Measurements from ENCODE around the gene RNF112.
"Not testable (repeated sequence)": the region's sequence is repeated elsewhere in the genome, so short reads cannot be mapped to it uniquely, and the experiment has no call there.

Gene RNF112

DNA sequence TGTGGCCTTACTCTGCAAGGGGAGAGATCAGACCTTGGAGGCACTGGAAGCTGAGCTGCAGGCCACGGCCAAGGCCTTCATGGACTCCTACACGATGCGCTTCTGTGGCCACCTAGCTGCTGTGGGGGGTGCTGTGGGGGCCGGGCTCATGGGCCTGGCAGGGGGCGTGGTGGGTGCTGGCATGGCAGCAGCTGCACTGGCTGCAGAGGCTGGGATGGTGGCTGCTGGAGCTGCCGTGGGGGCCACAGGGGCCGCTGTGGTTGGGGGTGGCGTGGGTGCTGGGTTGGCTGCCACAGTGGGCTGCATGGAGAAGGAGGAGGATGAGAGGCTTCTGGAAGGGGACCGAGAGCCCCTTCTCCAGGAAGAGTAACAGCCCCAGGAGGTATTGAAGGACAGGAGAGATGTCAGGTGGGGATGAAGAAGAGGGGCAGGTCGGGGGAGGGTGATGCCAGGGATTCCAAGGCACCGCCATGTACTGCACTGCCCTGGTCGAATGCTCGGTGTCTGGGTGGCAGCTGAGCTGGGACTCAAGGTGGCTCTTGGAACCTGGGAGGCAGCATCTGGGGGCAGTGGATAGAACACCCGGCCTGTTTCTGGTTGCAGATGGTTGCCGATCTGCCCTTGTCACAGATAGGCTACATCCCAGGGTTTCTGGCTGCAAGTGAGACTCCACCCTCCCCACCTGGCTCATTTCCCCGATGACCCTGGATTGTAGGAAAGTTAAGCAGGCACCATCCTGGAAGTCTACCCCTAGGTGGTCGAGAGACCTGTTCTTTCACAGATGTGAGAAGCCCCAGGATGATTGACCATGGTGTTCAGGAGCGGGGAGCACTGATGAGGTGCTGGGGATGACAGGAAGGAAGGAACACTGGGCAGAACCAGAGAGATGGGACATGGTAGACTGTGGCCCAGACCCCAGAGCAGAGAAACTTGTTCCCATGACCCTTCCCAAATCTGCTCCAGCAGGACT is 5.1 kb downstream of the RNF112 start:
- DNase-seq = no peak

DNA sequence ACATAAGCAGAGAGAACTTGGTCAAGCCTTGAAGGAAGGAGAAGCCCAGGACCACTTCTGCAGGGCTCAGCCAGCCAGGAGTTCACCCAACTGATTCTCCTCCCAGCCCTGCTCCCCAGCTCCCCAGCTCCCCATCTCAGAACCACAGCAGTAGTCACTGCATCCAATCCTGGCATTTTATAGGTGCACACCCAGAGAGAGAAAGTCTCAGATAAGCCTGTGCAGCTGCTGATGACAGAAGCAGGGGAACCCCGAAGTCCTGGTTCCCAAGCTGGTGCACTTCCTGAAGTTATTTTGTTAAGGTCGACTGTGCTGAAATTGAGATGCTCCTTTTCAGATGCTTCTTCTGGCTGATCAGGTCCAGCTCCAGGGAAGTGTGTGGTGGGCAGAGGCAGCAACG is 6.6 kb downstream of the RNF112 start:
- no peak for DNase-seq

DNA sequence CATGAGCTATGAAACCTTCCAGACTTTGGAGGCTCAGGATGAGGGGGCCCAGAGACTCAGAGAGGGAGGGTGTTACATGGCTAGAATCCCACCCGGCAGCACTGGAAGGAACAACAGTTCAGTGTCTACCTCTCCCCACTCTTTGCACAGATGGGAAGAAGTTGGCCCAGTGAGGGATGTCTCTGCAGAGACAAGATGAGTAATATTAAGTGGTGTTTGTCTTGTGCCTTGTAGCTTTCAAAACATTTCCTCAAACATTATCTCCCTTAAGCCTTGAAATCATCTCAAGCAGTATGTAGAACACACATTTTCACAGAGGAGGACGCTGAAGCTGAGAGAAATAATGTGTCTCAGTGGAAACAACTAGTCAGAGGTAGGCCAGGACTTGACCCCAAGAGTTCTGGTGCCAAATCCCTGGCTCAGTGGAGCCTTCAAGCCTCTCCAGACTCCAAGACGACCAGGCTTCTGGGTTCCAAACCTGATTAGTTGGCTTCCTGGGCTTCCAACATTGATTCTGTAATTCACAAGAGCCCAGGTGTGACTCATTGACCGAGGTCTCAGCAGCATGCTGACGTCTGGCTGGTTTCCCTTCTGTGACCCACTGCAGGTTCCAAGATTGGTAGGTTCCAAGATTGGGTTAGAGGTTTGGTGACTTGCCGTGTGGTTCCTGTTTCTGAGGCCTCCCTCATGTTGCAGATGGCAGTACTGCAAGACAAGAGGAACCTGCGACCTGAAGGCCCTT is 7.4 kb downstream of the RNF112 start:
- peak; percentile 78 for DNase-seq

DNA sequence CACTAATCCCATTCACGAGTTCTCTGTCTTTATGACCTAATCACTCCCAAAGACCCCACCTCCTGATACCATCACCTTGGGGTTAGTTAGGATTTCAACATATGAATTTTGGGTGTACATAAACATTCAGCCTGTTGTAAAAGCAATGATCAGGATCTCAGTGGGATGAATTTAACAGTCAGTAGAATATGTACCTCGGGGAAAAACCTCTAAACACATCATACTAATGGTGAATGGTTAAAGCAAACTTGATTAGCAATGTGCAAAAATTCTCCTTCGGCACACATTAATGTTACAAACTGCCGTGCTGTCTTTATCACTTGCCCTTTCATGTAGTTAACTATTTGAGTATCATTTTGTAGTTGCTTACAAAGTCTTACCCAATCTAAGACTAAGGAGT is 10.2 kb downstream of the RNF112 start:
- no peak for DNase-seq

DNA sequence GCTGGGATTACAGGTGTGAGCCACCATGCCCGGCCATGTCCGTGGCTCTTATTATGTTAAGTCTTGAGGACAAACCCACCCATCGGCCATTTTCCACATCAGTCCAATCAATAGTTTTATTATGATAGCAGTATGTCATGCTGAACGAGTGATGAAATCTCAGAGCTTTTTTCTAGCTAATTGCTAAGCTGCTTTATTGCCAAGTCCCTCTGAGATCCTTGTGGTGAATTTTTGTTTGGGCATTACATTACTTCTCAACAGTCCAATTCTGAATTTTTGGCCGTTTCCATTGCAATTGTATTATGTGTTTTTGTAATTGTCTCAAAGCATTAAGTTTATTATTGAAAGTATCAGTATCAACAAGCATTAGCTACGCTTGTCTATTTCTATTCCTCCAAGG is 10.9 kb downstream of the RNF112 start:
- no peak for DNase-seq

DNA sequence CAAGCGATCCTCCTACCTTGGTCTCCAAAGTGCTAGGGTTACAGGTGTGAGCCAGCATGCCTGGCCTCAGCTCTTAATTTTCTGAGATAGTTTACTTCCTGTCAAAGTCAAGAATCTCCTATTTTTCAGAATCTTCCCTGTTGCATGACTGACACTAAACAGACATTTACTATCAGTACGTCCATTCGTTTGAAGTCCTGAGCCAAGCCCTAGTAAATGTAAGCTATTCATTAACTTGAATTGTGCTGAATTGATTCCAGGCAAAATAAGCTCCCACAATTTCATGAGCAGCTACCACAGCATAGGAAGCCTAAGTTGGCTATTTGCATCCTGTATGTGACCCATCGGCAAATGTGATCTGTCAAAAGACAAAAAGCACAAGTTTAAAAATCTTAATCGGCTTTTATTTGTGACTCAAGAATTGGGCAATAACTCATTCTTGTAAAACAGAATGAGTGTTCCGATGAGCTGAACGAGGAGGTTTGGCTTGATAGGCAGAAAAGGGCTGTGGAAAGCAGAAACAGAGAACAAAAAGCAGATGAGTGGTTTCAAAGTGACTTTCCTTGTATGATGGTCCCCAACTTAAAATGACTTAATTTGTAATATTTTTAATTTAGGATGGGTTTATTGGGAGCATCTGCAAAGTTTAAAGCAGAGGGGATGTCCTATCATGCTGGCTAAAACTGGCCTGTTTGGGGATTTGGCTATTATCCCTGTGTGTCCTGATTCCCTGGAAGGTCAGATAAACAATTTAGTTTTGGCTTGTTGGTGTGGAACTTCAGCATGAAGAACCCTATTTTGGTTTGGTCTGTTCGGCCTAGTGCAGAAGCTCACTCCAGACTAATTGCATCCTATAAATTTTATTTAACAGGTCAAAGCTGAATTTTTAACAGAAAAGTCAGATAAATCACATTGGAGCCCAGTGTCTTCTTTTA is 14.2 kb downstream of the RNF112 start:
- peak; percentile 6 for DNase-seq

DNA sequence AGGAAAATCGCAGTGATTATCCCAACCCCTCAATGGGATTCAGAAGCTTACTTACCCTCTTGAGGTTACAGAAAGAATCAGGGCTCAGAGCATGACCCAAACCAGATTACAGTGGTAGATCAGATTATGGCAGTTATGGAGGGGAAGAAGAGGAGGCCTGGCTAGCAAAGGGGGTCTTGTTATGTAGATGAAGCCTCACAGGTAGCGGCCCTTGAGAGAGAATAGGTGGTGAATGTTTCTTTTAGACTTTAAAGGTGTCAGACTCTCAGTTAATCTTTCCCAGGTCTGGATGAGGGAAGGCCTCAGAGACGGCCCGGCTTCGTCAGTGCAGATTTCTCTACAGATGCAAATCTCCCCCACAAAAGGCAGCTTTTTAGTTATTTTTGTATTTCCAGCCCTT is 15.6 kb downstream of the RNF112 start:
- DNase-seq = no peak

DNA sequence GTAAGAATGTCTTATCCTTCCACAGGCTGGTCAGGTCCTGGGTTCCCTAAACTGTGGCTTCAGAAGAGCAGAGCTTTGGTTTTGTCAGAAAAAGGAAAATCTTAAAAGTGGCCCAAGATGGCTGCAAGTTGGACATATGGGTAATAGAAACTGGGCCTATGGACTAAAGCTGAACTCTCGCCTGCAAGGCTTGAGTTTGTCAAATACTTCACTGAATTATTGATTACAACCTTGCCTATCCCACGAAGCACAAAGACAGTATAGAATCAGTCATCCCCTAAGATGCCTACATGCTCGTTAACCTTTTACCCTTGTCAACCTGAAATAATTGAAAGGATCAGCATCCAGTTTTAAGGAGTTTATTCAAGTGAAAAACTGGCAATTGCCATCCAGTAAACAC is 20.7 kb downstream of the RNF112 start:
- no peak for DNase-seq

DNA sequence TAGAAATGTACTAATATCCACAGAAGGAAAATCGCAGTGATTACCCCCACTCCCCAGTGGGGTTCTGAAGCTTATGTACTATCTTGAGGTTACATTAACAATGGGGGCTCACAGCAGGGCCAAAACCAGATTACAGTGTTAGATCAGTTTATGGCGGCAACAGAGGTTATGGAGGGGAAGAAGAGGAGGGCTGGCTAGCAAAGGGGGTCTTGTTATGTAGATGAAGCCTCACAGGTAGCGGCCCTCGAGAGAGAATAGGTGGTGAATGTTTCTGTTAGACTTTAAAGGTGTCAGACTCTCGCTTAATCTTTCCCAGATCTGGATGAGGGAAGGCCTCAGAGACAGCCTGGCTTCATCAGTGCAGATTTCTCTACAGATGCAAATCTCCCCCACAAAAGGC is 22.2 kb downstream of the RNF112 start:
- no peak for DNase-seq

DNA sequence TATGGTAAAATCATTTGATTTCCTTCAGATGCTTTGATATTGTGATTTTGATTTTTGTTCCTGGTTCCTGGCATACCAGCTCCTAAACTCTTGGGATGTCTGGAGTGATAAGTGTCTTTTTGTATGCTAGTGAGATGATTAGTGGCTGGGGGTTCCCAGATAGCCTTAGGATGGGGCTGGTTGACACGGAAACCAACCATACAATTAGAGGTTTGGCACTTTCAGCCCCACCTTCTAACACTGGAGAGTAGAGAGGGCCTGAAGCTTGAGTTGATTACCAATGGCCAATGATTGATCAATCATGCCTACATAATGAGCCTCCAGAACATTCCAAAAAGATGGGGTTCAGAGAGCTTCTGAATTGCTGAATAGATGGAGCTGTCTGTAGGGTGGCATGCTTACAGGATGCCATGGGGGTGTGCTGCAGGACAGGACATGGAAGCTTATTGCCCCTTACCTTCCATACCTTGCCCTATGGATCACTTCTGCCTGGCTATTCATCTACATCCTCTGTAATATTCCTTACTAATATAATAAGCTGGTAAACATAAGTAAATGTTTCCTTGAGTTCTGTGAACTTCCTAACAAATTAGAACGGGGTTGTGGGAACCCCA is 22.8 kb downstream of the RNF112 start:
- DNase-seq = no peak

DNA sequence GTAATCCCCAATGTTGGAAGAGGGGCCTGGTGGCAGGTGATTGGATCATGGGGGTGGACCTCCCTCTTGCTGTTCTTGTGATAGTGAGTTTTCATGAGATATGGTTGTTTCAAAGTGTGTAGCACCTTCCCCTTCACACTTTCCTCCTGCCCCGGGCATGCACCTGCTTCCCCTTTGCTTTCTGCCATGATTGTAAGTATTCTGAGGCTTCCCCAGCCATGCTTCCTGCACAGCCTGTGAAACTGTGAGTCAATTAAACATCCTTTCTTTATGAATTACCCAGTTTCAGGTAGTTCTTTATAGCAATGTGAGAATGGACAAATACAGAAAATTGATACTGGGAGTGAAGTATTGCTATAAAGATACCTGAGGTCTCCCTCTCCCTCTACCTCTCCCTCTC is 29.4 kb downstream of the RNF112 start:
- no peak for DNase-seq

DNA sequence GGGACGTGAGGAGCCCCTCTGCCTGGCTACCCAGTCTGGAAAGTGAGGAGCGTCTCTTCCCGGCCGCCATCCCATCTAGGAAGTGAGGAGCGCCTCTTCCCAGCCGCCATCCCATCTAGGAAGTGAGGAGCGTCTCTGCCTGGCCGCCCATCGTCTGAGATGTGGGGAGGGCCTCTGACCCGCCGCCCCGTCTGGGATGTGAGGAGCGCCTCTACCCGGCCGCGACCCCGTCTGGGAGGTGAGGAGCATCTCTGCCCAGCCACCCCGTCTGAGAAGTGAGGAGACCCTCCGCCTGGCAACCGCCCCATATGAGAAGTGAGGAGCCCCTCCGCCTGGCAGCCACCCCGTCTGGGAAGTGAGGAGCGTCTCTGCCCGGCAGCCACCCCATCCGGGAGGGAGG is 30.3 kb downstream of the RNF112 start:
- DNase-seq = not testable (repeated sequence)

DNA sequence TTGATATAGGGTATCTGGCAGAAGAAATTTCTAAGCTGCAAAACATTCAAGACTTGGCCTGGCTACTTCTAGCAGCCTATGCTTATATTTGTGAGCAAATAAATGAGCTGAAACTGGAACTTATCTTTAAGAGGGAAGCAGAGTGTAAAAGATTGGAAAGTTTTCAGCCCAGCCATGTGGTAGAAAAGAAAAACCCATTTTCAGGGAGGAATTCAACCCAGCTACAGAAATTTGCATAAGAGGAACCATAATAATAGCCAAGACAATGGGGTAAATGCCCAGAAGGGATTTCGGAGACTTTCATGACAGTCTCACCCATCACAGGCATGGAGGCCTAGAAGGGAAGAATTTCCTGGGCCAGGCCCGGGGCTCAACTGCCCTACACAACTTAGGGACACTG is 31.7 kb downstream of the RNF112 start:
- DNase-seq = no peak

DNA sequence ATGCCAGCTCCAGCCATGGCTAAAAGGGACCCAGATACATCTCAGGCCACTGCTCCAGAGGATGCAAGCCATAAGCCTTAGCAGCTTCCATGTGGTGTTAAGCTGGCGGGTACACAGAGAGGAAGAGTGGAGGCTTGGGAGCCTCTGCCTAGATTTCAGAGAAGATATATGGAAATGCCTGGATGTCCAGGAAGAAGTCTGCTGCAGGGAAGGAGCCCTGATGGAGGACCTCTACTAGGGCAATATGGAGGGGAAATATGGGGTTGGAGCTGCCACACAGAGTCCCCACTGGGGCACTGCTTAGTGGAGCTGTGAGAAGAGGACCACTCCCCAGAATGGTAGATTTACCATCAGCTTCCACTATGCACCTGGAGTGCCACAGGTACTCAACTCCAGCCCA is 32.1 kb downstream of the RNF112 start:
- no peak for DNase-seq

DNA sequence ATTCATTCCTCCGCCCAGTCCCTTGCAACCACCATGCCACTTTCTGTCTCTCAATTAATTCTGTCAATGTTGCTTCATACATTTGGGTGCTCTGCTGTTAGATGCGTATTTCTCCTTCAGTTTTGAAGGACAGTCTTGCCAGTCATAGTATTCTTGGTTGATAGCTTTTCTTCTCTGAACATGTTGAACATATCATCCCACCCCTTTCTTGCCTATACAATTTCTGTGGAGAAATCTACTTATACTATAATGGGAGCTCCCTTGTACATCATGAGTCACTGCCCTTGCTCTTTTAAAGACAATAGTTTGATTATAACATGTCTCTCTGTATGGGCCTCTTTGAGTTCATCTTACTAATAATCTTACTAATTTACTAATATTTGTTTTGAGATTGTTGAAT is 34.1 kb downstream of the RNF112 start:
- no peak for DNase-seq

DNA sequence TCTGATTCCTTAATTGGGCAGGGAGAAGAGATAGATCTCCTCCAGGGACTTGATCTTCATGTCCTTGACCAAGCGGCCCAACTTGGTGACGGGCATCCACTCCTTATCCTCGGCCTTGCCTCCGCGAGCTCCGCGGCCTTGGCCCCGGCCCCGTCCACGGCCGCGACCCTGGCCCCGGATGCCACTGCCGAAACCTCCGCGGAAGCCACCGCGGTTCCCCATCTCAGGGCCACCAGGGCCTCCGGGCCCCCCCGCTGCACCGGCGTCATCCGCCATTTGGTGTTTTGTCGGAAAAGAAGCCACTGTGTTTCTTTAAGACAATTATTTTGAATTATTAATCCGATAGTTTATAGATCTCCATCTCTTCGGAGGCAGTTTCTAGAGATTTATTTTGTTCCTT is 35.5 kb downstream of the RNF112 start:
- not testable (repeated sequence) for DNase-seq

DNA sequence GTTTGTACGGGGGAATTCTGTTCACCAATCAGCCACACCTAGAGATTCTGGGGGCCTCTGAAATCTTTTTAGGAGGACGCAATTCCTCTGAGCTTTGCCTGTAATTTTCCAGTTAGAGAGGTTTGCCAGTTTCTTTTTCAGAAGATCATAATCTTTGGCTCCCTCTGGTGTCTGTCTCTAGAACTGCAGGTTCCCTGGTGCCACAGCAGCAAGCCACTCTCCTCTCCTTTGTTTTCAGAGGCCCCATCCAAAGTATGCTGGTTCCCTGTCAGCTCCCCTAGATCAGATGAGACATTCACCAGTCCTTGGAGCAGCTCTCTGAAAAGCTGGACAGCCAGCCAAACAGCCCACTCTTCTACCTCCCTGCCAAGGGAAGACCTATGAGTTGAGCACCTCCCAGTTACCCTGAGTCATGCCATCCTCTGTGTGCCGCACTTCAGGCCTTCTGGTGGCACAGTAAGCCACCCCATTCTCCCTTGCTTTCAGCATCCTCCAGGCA is 36.1 kb downstream of the RNF112 start:
- peak; percentile 72 for DNase-seq

DNA sequence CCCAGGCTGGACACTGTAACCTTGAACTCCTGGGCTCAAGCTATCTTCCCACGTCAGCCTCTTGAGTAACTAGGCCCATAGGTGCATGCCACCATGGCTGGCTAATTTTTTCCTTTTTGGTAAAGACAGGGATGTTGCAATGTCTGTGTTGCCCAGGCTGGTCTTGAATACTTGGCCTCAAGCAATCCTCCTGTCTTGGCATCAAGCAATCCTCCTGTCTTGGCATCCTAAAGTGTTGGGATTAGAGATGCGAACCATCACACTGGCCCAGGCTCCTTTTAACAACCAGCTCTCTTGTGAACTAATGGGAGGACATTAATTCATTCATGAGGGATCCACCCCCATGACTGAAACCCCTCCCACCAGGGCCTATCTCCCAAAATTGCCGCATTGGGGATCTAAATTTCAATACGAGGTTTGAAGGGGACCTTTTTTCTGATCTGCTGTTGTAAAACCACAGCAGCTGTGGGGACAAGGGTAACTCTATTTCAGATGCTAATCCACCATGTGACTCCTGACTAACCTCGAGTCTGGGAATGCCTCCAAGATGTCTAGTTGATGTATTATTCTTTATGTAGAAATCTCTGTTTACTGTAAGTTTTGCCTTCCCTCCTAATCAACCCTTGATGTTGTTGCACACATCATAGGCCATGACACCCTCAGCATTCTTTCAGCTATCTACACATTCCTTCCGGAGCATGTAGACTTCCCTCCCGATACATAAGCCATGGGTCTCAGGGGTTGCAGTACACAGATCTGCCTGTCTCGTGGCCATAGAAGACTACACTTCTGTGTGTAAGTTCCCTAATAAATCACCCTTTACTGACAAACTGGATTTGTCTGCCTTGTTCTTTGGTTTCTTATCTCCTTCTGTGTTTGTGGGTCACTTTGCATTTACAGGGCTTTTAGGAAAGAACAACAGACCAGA is 37.6 kb downstream of the RNF112 start:
- DNase-seq = peak; percentile 98

DNA sequence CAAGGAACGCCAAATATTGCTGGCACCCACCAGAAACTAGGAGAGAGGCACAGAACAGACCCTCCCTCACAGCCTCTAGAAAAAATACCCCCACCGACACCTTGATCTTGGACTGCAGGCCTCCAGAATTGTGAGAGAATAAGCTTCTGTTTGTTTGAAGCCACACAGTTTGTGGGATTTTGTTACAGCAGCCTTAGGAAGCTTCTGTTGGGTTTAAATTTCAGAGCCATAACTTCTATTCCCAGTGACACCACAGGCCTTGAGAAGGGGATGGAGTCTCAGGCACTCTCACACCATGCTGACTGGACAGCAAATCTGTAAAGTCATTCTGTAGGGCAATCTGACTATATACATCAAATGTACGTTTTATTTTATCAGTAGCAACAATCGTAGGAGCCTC is 38.6 kb downstream of the RNF112 start:
- DNase-seq = no peak

DNA sequence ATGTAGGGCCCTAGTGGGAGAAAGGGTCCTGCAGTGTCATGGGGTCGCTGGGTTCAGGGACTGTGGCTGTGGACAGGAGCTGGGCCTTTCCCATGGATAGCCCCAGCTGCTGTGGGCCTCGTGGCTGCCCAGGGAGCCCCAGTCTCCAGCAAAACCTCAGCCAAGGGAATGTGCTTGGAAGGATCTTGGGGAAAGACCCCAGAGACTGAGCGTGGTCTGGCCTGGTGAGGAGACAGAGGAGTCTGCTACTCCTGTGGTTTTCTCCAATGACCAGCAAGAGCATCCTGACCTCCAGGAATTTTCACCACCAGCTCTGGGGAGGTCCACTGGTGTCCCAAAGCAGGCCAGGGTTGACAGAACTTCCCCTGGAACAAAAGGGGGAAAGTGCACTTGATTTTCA is 42.3 kb downstream of the RNF112 start:
- no peak for DNase-seq

DNA sequence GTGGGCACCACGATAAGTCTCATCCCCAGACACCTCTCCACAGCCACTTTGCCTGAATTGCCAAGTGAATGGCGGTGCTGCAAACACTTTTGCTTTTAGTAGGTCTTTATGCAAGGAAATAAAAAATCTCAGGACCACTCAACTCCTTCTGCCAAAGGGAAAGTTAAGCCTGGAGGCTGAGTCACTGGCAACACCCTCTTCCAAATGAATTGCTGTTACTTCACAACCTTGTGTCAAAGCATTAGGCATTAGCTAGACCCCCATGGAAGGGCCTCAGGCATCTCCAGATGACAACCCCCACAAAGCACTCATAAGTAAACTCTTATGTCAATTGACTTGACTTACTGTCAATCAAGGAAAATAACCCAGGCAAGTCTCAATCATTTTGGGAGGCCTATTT is 43.0 kb downstream of the RNF112 start:
- DNase-seq = no peak

Measured in fibroblast of skin of right biceps (primary cell).